Measurements from ENCODE around the gene ZBTB12.

- TF ChIP-seq CTCF (IDR thresholded peaks at IDR 0.05; ENCODE audit: poor library complexity) (no peak), EZH2 (IDR thresholded peaks at IDR 0.05; ENCODE audit: borderline replicate concordance) (no peak), EZH2phosphoT487 (IDR thresholded peaks at IDR 0.05; ENCODE audit: low read depth, severe bottlenecking, unreplicated experiment) (no peak)
Measured at GRCh38 chr6:31858707-31859106, 43.2 kb downstream of the ZBTB12 start.

Measured in hepatocyte (in vitro differentiated cells).